GM21390 (cell line): Measurements from ENCODE around the gene PPP3R1.
A peak's percentile ranks its signal among the peaks of the same experiment; 100 is the strongest.

Experiments
- ATAC-seq: cut with Tn5 transposase; IDR thresholded peaks from one replicate; pipeline ENCODE4 v1.9.1; 2021; ENCODE audit not compliant: unreplicated experiment

The PPP3R1 gene

DNA sequence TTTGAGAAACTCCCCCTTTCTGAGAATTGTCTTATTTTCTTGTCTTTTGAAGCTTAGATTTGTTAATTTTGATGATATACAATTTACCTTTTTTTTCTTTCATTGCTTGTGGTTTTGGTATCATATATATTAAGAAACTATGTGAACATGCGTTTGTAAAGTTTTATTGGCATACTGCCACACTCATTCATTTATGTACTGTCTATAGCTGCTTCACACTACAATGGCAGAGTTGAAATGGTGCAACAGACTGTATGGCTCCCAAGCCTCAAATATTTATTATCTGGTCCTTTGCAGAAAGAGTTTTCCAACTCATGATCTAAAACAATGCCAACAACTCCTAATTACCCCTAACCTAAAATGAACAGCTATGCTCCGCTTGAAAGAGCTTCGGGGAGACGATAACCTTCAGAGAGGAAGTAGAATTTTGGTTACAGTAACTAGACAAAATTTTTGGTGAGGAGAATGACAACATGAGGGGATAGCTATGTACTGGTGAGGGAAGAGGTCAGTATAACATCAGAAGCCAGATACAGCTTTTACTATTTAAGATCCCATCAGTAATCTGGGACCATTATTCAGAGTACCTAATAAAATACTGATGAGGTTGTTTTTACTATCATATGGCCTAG, 16.1 kb downstream of the PPP3R1 start:
- ATAC-seq, result no peak

DNA sequence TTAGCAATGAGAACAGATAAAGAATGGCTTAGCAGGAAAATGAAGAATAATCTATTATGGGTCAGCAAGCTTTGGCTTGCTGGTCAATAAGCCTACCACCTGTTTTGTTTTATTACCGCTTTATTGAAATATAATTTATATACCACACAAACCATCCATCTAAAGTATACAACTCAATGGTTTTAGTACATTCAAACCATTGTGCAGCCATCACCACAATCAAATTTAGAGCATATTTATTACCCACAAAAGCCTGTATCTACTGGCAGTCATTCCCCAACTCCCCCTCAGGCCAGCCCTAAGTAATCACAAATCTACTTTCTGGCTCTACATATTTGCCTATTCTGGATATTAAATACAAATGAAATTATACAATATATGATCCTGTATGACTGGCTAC, 17.2 kb downstream of the PPP3R1 start:
- ATAC-seq, result no peak

DNA sequence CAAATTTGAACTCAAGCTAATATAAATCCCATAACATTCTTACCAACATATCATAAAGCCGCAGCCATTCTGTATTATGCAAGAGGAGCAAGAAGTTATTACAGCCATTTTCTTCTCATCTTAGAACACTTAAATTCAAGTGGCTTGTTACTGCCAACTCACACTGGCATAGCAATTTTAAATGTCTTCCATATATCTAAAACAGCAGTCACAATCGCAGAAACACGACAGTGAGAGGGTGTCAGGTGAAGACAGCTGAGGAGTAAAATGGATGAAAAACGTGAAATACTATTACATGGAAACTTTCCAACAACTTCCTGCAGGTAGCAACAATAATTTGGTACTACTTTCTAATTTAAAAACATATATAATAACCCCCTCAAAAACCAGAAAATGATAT, 17.9 kb downstream of the PPP3R1 start:
- no peak for ATAC-seq

DNA sequence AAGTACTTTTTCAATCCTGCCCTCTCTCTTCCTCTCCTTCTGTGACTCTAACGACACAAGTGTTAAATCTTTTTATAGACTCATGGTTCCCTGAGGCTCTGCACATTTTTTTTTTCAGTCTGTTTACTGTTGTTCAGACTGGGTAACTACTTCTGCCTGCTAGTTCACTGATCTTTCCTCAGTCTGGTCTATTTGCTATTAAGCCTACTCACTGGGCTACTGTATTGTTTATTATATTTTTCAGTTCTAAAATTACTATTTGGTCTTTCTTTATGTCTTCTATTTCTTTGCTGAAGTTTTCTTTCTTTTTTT, 21.3 kb downstream of the PPP3R1 start:
- no peak for ATAC-seq

DNA sequence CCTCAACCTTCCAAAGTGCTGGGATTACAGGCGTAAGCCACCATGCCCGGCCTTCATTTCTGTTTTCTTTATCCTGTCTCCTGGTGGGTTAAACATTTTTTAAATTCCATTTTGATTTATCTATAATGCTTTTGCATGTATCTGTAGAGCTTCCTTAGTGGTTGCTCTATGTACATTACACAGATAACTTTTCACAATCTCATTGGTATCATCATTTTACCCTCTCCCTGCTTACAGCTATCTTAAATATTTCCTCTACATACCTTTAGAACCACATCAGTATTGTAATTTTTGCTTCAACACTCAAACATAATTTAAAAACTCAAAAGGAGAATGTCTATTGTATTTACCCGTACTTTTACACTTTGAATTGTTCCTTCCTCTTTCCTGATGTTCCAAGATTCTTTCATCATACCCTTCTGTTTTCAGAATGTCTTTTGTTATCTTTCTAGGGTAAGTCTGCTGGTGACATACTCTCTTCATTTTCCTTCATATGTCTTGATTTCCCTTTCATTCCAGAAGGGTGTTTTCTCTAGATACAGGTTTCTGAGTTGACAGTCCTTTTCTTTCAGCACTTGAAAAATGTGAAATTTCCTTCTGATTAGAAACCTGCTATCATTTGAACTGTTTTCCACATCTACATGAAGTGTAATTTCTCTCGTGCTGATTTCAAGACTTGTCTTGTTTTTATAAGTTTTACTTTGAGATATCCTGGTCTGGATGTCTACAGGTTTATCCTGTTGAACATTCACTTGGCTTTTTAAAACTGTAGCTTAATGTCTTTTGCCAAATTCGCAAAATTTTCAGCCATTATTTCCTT, 21.9 kb downstream of the PPP3R1 start:
- no peak for ATAC-seq

DNA sequence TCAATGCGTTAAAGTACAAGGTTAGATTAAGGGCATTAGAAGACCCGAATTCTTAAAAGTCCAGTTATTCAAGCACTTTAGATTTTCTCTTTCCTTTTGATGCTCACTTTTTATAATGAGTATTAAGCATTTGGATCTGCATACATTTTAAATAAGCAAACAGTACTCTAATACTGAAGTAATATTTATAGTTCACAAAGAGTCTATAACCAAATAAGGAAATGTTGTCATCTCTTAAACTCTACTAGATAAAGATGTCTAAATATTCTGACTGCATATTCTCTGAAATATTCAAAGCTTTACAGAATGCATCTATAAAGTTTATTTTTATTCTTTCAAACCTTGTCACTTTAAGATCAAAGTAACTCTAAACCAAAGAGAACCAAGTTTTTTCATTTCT, 25.5 kb downstream of the PPP3R1 start:
- no peak for ATAC-seq

DNA sequence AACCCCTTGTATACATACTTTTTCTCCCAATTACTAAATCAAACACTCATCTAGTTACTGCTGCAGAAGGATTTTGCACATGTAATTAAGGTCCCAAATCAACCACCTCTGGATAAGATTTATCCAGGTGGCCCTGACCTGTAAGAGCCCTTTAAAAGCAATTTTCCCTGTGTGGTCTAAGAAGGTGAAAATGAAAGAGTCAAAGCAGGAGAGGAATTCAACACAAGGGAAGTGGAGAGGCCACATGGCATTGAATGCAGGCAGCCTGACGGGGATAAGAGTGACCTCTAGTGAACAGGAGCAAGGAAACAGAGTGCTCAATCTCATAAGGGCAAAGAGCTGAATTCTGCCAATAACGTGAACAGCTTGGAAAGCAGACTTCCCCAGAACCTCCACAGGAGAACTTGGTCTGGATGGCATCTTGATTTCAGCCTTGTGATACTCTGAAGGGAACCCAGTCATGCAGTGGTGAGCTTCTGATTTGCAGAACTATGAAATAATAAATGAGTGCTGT, 27.2 kb downstream of the PPP3R1 start:
- ATAC-seq, result peak; percentile 72

DNA sequence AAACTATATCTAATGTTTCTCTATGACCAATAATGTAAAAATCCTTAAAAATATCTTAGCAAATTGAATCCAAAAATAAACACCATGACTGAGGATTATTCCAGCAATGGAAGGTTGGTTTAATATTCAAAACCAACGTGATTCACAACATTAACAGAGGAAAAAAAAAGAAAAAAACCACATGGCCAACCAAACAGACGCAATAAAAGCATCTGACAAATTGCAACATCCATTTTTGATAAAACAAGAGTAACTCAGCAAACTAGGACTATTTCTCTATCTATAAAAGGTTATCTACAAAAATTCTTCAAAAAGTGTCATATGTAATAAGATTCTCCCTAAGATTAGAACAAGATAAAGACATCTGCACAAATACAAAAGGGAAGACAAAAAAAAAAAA, 28.9 kb downstream of the PPP3R1 start:
- no peak for ATAC-seq

DNA sequence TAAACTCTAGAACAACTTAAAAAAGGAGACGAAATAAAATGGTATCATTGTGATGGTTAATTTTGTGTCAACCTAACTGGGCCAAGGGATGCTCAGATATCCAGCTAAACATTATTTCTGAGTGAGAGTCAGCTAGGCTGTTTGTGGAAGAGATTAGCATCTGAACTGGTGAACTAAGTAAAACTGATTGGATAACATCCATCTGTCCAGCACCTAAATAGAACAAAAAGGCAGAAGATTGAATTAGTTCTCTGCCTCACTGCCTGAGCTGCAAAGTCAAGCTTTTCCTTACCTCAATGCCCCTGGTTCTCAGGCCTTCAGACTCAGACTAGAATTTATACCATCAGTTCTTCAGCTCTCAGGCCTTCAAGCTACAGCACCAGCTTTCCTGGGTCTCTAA, 30.0 kb downstream of the PPP3R1 start:
- ATAC-seq, result no peak

DNA sequence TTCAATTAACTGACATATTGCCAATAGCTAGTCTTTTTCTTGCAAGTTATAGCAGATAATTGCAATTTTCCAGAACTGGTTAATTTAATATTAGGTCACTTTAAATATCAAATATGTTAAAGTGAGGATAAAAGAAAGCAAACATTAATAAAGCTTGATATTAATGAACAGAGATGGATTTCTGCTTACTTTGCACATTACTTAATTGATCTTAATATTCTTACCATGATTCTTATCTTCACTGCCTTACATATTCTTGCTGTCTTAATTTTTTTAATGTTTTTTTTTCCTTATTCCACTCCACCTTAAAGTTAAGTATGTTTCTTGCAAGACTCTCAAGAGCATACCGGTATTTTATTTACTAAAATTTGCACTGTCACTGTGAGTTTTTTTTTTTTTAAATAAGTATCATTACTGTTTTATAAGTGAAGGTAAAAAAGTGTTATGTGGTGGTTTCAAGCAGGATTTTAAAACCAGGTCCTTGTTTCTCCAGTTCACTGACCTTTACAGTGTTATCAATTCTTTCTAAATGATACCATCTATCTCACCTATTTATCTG, 33.9 kb downstream of the PPP3R1 start:
- ATAC-seq, result no peak

DNA sequence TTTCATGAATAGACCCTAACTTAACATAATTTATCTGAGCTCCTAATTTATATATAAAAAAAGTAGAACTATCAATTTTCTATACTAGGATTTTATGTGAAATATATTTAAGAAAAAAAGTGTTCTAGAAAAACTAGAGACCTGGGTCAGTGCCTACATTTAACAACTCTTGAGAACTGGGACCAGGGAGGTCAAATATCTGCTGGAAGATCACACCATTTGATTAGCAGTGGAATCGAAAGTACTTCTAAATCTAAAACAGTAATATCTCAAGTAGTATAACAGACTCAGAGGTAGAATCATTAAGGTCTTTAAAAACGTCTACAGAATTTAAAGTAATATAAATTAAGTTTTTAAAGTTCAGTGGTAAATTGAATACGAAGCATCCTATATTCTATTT, 34.6 kb downstream of the PPP3R1 start:
- ATAC-seq, result no peak

DNA sequence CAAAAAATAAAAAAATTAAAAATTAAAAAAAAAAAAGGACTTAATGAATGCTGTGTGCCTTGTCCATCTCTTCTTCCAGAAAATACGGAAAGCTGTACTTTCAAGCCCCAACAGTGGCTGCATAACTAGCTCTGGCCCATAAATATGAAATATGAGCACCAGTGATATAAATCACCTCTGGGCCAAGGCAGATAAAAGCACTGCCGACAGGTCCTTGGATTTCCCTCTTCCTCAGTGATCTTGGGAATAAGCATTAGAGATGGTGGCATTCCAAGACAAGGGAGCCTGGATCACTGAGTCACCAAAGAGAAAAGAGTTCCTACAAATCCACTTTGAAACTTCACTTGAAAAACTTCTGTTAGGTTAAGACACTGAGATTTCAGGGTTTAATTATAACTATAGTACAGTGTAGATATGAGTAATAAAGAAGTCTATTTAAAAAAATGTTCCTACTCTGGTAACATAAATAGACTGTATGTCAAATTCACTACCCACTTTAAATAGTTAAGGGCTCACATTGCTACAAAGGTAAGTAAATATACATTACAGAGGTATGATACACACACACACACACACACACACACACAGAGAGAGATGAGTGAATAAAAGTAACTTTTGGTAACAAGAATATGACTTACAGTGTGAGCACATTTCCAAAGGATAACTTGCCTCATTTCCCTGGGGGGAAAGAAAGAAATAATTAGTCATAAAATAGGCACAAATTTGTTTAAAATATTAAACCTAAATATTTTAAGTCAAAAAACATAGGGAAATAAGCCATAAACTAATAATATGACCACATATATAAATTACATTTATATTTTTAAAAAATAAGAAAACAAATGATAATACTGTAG, 35.6 kb downstream of the PPP3R1 start:
- no peak for ATAC-seq

DNA sequence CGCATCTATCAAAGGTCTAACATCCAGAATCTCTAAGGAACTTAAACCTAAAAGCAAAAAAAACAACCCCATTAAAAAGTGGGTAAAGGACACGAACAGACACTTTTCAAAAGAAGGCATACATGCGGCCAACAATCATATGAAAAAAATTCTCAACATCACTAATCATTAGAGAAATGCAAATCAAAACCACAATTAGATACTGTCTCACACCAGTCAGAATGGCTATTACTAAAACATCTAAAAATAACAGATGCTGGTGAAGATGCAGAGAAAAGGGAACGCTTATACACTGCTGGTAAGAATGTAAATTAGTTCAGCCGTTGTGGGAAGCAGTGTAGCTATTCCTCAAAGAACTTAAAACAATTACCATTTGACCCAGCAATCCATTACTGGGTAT, 38.0 kb downstream of the PPP3R1 start:
- peak; percentile 74 for ATAC-seq

DNA sequence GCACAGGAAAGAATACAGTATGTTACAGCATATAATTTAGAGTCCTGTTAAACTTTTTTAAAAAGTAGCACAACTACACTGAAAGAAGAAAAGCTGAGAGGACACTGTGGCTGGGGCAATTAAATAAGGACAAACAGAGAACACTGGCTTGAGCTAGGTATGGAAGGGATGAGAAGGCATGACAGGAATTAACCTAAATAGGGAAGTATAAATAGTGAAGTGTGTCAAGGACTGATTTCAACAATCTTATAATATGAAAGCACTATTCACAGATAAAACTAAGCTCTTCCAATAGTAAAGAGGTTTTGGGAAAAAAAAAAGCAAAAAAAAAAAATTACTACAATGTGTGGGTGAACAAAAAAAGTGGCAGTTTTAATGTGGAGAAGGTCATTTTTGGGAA, 45.5 kb downstream of the PPP3R1 start:
- ATAC-seq, result no peak

DNA sequence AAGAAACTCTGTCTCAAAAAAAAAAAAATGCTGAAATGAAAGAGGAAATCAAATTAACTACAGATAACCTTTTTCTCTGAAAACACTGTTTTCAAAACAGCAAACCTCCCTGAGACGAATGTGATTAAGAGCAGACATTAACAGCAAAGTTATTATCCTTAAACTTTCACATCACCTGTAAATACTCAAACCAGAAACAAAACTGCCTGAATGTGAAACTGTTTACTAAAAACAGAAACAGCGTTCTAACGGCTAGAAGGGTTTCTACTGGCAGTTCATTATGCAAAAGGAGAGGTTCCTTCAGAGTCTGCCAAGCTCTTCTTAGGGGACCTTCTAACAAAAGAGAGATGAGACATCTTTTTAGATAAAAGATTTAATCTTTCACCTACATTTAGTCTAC, 48.7 kb downstream of the PPP3R1 start:
- ATAC-seq, result peak; percentile 93

DNA sequence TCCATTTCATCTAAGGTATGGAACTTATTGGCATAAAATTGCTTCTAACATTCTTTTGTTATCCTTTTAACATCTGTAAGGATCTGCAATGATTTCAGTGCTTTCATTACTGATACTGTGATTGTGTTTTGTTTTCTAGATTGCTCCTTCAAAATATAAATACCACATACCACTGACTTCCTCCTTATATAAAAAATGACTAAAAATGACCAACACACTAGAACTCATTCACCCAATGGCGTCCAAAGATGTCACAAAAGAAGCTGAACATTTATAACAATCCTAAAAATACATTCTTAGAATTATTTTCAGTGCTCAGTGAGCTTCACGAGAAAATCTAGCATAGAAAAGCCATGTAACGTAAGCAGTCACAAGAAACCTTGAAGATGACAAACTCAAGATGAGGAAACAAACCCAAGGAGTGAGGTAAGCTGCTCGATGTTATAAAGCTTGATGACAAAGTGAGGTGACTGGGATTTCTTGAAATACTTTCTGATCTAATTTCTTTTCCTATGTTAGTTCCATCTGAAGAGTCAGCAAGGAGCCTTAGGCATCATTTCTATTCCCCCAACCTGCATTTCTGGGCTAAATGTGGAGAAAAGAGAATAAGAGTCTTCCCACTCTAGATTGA, 52.1 kb downstream of the PPP3R1 start:
- no peak for ATAC-seq

DNA sequence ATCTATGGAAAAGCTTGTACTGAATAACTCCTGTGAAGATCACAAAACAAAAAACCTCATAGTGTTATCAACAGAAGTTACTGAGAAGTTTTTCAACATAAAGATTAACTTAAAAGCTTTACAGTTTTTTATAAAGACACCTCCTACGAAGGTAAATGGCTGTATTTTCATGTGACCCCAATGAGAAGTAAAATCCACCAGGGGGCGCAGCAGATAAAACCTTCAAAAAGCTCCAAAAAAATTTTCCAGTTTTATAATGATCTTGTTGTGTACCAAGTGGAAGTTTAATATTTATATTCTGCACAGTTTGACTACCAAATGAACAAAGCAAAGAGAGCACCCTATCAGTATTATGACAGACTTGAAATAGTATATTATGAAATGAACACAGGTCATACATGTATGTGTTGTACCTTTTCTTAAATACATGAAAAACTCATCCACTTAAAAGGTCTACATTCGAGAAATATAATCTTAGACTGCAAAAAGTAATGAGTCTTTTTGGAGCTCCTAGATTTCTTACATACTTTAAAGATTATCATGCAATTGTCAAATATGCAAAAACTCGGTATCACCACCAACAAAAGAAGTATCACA, 56.1 kb downstream of the PPP3R1 start:
- ATAC-seq, result no peak

DNA sequence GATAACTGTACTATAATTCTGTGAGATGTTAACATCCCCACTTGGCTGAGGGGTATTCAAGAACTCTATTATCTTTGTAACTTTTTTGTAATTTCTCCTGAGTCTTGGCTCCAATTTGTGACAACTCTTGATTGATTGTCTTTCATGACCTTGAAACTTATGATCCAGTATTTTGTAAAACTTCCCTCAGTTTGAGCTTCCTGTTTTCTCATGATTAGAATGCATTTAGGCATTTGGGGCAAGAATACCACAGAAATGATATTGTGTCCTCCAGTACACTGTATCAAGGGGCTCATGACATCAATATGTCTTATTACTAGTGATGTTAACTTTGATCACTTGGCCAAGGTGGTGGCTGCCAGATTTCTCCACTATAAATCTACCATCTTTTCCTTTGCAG, 57.2 kb downstream of the PPP3R1 start:
- ATAC-seq, result no peak

DNA sequence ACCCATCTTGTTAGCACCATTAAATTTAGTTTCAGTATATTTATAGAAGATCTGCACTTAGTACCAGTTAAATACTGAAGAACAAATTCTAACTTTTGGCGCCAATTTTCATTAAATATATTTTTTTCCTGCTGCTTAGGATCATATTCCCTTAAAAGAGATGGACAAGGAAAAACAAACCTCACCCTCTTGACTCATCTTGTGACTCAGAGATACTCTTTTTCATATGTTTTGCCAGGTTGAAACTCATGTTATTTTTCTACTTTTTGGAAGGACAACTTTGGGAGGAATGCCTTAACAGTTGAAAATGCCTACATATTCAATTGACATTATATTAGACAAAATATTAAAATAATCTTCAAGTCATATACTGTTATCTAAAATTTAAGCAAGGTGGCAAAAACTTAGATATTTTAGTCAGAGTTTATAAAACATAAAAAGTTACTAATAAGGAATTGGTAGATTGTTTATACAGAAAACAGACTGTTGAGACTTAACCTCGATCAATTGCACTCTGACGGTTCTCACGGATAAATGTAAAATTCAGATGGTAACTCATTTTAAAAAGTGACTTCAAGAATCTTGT, 58.5 kb downstream of the PPP3R1 start:
- no peak for ATAC-seq

DNA sequence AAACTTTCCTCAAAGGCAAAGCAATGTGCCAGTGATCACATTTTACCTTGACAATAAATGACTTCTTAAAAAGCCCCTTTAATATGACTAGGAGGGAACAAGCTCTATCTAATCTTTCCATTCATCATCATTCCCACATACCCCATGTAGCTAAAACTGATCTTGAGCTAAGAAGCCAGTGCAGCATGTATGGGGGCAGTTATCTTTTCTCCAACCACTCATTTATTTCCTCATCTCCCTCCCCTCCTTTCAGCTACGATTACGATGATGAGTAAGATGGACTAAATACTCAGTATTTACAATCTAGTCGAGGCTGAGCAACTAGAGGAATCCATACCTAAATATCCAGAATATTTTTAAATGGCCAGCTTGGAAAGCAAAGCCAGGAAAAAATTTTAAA, 59.2 kb downstream of the PPP3R1 start:
- no peak for ATAC-seq
